NCI-H2081 (cell line): ENCODE measurements around the gene TRIM42.

Experiments used
- DNase-seq, 2 experiments: peaks; one replicate each; lab custom pipeline; 2025; lab: John Stamatoyannopoulos, UW

TRIM42 gene

DNA sequence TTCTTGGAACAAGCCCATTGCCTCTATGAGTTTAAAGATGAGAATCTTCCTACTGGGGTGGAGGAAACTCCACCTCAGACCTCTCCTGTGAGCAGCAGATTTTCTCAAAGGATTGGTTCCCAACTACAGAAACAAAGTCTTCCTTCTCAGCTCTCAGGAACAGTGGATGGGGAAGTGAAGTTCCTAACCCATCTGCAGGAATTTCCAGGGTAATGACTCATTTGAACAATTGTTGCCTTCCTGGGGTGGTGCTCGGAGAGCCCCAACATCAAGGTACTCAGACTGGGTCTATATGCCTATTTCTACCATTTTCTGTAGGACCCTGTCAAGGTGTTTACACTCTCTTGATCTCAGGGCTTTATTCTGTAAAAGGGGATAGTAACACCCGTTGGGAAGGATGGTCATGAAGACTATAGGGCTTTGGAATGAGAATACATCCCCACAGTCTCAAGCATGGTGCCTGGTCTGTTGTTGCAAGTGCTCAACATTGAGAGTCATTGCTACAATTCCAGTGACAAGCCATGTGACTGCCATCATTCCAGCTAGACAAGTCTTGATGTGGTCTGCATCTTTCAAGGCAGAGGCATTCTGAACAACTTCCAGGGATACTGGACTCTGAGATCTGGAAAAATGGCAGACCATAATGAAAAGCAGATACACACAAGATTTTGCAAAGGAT is 33.0 kb downstream of the TRIM42 start:
- DNase-seq: no peak

DNA sequence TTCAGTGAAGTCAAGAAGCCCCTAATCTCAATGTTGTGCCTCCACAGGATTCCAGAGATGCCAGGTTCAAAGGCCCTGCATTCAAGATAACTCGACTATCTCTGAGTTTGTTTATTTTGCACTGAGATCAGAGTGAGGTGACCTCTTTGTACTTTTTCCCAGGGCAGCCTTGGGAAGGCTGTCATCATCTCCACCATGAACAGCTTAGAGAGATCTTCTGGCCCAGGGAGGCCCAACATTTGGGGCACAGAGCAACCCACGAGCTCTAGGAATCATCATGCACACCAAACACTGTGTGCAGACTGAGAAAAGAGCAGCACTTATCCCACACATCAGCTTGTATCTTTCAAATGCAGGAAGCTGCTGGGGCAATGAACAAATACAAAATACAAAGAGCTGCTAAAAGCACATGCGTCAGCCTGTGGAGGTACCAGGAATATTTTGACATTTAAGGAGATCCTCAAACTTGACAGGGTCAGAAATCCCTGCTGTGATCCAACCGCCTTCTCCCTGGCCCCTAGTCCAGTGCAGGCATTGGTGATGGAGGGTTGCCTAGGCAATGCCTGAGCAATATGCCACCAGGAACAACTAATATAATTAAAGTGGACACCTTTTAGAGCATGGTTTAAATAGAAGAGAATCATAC is 33.6 kb downstream of the TRIM42 start:
- DNase-seq: no peak

GRCh38 chr3:140712301-140712700 is 34.4 kb downstream of the TRIM42 start:
- DNase-seq: no peak

GRCh38 chr3:140715035-140715434 is 37.2 kb downstream of the TRIM42 start:
- no peak for DNase-seq

GRCh38 chr3:140717921-140718320 is 40.1 kb downstream of the TRIM42 start:
- DNase-seq: no peak

- no peak for DNase-seq
Observed at GRCh38 chr3:140719841-140720614, 42.2 kb downstream of the TRIM42 start.

GRCh38 chr3:140723576-140723975 is 45.7 kb downstream of the TRIM42 start:
- no peak for DNase-seq

GRCh38 chr3:140724856-140725812 is 47.3 kb downstream of the TRIM42 start:
- no peak for DNase-seq

DNA sequence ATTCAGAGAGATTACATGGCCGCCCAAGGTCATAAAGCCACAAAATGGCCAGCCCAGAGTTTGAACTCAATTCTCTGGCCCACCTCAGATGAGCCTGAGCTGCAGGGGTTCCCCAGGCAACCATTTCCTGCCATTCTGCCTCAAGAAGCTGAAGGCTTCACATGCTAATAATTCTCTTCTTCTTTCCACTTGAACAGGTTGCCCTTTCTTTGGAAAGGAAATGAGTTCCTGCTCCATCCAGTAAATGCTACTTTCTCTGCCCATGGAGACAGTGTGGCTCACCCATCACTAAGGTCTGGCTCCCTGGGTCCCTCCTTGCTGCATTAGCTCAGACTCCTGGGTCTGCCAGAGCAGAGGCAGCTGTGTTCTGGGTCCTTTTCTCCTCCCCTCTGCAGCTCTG is 48.2 kb downstream of the TRIM42 start:
- DNase-seq: no peak

DNA sequence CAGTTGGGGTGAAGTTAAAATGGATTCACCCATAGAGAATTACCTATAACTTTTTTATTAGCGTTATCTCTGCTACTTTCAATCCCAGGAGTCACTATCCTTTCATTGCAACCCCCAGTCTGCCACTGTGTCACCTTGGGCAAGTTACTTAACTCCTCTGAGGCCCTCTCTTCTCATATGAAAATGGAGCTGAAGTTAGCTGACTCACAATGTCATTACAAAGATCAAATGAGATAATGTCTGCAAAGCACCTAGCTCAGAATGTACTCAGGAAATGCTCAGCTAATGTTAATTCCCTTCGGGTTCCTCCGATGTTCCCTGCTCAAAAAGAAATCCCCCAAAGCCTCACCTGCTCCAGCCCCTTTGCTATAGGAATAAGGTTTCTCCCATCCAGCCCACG is 50.0 kb downstream of the TRIM42 start:
- no peak for DNase-seq

DNA sequence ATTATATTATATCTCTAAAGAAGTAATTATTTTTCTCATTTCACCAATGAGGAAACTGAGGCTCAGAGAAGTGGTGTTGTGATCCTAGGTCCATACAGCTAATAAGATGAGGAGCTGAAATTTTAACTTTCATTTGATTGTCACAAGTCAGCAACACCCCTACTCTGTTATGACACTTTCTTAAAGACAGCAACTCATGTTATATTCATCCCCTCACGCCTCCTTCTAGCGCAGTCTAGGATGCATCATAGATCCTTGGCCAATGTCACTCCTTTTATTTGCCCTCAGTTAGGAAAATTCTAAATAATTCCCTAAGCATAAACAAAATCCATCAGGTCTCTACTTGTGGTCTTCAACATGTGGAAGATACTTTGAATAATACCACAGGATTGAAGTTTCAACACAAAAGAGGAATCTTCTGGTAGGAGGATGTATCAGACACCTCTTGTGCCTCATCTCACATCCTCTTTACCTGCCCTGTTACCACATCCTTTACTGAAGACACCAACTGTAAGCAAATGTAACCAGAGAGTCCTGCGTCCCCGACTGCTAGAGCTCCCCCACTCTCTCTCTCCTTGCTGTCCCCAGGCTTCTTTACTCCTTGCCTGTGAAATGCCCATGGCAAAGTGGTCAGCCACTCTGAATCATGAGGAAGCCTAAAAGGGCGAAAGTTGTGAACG is 53.7 kb downstream of the TRIM42 start:
- no peak for DNase-seq

DNA sequence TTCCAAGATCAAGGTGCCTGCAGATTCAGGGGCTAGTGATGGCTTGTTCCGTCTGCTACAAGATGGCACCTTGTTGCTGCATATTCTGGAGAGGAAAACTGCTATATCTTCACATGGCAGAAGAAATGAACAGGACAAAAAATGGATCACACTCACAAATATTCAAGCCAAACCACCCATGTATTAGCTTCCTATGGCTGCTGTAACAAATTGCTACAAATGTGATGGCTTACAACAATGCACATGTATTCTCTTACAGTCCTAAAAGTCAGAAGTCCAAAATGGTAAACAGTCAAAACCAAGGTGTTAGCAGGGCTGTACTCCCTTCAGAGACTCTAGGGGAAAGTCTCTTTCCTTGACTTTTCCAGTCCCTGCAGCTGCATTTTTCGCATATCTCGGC is 55.8 kb downstream of the TRIM42 start:
- no peak for DNase-seq

GRCh38 chr3:140736863-140737460 is 59.1 kb downstream of the TRIM42 start:
- peak; percentile 64 to 78 for DNase-seq

- no peak for DNase-seq
Observed at GRCh38 chr3:140742116-140742515, 64.3 kb downstream of the TRIM42 start.

DNA sequence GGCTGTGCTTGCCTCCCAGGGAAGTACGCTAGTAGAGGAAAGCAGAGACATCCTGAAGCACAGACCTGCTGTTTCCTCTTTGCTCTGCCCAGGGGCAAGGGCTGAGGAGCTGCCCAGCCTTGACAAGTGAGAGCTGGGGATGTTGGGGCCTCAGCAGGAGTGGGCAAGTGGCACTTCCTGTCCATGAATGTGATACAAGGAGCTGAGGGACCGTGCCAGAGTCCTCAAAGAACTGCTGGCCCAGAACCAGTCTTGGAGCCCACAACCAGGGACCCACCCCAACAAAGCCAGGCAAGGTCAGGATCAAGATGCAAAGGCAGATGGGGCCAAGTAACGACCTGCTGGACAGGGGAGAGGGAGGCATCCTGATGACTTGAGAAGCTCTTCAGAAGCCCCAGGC is 70.3 kb downstream of the TRIM42 start:
- no peak for DNase-seq

DNA sequence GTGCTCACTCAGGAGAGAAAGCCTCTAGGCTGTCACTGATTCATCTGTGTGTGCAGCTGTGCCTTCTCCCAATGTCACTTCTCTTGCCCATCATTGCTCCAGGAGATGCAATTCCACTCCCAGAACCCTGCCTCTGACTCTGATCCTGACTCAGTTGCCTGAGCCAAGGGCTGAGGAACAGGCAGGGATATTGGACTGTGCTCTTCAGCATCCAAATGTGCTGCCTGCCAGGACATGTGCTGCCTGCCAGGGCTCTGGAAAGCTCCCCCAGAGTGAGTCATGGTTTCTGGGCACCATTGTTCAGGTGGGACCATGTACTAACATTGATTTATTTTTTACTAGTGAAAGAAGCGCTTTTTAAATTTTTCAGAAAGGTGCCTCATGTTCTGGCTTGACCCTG is 71.0 kb downstream of the TRIM42 start:
- no peak for DNase-seq
